K562 (cell line): ENCODE results near the gene ARL2. TPM values are rescaled to one million over a fixed set of nuclear protein-coding genes. Genes with fewer than 3 reads are reported as not detected.

Source experiments
- BRF1 ChIP-seq: IDR thresholded peaks from 3 replicates; pipeline ENCODE4 v1.6.1; 2011; ENCODE audit warnings: borderline replicate concordance, mild to moderate bottlenecking; ENCODE audit not compliant: insufficient read length; ENCODE audit errors: extremely low read depth
- KDM5B ChIP-seq: fragments of 200-600 bp; sonication (generic); IDR thresholded peaks from 2 replicates; pipeline ENCODE4 v1.6.1; 2012; ENCODE audit warnings: low read depth, mild to moderate bottlenecking, moderate library complexity, low read length, control low read depth, inconsistent platforms; ENCODE audit not compliant: insufficient replicate concordance
- MLLT1 ChIP-seq, 2 experiments: fragments of 450-650 bp; IDR thresholded peaks; 2 replicates each; pipeline ENCODE4 v1.6.1; 2016
- ZBTB43 ChIP-seq: sonication (generic); formaldehyde crosslinking; IDR thresholded peaks from 2 replicates; pipeline ENCODE4 v1.8.0; 2023; ENCODE audit warnings: mild to moderate bottlenecking, missing genetic modification reagents
- ZFX ChIP-seq: sonication (generic); formaldehyde crosslinking; IDR thresholded peaks from 2 replicates; pipeline ENCODE4 v1.8.0; 2022; ENCODE audit warnings: mild to moderate bottlenecking, missing genetic modification reagents, moderate library complexity
- ZNF511 ChIP-seq: sonication (generic); formaldehyde crosslinking; IDR thresholded peaks from 2 replicates; pipeline ENCODE4 v1.8.0; 2022; ENCODE audit warnings: mild to moderate bottlenecking, missing genetic modification reagents
- polyA plus RNA-seq, 8 experiments: library from polyadenylated mRNA; depleted of rRNA in 4 of 8; stranded (reverse) in 5 of 8; unstranded in 3 of 8; fragments of >200 nt; fragmentation: Nextera tagmentation in 2 of 8; fragmentation: Illumina TruSeq in 1 of 8; extraction: Ambion mirVana in 2 of 8; extraction: Trizol in 1 of 8; gene quantifications; 2 replicates each; pipeline versions ENCODE4 v1.2.1 to v1.2.3, GENCODE V29; 2011 to 2014; ENCODE audit warnings: inconsistent platforms in 1 of 8, missing spikeins in 1 of 8
- total RNA-seq, 7 experiments: library from RNA; depleted of rRNA in 6 of 7; stranded (reverse); fragments of >200 nt in 6 of 7; fragmentation: Illumina TruSeq in 2 of 7; extraction: Trizol in 2 of 7; gene quantifications; 2 replicates each; pipeline versions ENCODE4 v1.2.1 to v1.2.3, GENCODE V29; 2011 to 2021; ENCODE audit warnings: low replicate concordance in 1 of 7
- TF ChIP-seq, protein P1 (sequence below): sonication (generic); formaldehyde crosslinking; IDR thresholded peaks from 2 replicates; pipeline ENCODE4 v1.9.0; 2022; ENCODE audit warnings: mild to moderate bottlenecking, missing genetic modification reagents

Gene ARL2
- total and polyA plus RNA-seq, 9 of the 15 experiments (the other 6 are each of a cell fraction or from before 2014, with no cell fraction given) = 5.7 to 154 (median 92.2) TPM

DNA sequence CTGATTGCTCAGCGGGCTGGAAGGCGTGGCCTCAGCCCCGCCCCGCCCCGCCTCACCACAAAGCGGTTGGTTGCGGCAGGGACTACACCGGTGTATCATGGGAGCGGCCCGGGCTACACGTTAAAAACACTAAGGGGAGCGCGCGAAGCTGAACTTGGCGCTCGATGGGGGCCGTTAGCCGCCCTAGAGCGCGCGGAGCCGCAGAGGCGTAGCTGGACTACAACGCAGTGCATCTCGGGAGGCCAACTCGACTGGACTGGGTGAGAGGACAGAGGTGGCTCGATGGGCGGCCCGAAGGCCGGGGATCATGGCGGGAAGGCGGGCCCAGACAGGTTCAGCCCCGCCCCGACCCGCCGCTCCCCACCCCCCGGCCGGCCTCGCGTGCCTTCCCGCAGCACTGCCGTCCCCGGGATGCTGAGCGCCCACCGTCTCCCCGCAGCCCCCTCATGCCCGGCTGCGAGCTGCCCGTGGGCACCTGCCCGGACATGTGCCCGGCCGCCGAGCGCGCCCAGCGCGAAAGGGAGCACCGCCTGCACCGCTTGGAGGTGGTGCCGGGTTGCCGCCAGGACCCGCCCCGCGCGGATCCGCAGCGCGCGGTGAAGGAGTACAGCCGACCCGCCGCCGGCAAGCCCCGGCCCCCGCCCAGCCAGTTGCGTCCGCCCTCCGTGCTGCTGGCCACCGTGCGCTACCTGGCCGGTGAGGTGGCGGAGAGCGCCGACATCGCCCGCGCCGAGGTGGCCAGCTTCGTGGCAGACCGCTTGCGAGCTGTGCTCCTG is 27.1 kb downstream of the ARL2 start, which contains the start of gene SAC3D1 (continued):
- TF ChIP-seq ZFX (CRISPR knock-in tag) (peak; percentile 82), ZBTB43 (0 out of 2 replicates have a peak, but pooled peaks have one; percentile 49), ZNF511 (CRISPR knock-in tag) (peak; percentile 52), KDM5B (peak; percentile 67), MLLT1 (IDR thresholded peaks at IDR 0.05) (no peak; a peak in 1 of 4 replicates), BRF1 (no peak)
- TF ChIP-seq, protein P1, sequence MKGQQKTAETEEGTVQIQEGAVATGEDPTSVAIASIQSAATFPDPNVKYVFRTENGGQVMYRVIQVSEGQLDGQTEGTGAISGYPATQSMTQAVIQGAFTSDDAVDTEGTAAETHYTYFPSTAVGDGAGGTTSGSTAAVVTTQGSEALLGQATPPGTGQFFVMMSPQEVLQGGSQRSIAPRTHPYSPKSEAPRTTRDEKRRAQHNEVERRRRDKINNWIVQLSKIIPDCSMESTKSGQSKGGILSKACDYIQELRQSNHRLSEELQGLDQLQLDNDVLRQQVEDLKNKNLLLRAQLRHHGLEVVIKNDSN = 0 out of 2 replicates have a peak, but pooled peaks have one; percentile 9
